NCI-H2029 (cell line): Measurements from ENCODE around the gene WDR70.
"Not testable (repeated sequence)": the region's sequence is repeated elsewhere in the genome, so short reads cannot be mapped to it uniquely, and the experiment has no call there.

Experiments
- DNase-seq: peaks from one replicate; lab custom pipeline; 2025; lab: John Stamatoyannopoulos, UW

WDR70 gene

GRCh38 chr5:37640088-37640487 is 261.0 kb downstream of the WDR70 start:
- no peak for DNase-seq

- DNase-seq, result no peak
Measured at GRCh38 chr5:37641933-37642332, 262.8 kb downstream of the WDR70 start.

DNA sequence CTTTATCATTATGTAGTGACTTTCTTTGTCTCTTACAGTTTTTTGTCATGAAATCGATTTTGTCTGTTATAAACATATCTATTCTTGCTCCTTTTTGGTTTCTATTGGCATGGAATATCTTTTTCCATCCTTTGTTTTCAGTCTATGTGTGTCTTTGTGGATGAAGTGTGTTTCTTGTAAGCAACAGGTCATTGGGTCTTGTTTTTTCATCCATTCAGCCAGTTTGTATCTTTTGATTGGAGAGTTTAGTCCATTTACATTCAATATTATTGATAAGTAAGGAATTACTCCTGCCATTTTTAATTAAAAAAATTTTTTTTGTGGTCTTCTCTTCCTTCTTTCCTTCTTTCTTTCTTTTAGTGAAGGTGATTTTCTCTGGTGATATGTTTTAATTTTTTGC is 266.6 kb downstream of the WDR70 start:
- DNase-seq, result no peak

- DNase-seq, result not testable (repeated sequence)
Measured at GRCh38 chr5:37654566-37654965, 275.4 kb downstream of the WDR70 start.

DNA sequence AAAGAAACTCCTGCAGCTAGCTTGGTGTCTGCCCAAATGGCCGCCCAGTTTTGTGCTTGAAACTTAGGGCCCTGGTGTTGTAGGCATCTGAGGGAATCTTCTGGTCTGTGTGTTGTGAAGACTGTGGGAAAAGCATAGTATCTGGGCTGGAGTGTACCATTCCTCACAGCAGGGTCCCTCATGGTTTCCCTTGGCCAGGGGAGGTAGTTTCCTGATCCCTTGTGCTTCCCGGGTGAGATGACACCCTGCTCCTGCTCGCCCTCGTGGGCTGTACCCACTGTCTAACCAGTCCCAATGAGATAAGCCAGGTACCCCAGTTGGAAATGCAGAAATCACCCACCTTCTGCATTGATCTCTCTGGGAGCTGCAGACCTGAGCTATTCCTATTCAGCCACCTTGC is 277.9 kb downstream of the WDR70 start:
- no peak for DNase-seq

GRCh38 chr5:37658440-37658839 is 279.3 kb downstream of the WDR70 start:
- no peak for DNase-seq

DNA sequence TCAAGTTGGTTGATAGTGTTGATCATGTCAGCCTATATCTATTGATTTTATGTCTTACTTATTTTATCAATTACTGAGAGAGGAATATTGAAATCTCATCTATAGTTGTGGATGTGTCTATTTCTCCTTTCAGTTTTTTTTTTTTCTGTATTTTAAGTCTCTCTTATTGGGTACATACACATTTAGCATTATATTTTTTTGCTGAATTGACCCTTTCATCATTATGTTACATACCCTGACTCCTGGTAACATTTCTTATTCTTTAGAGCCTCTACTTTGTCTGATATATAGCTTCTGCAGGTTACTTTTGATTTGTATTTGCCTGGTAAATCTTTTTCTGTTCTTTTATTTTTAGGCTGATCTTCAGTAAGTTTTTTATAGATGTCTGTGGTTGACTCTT is 281.2 kb downstream of the WDR70 start:
- DNase-seq, result no peak

- no peak for DNase-seq
Measured at GRCh38 chr5:37661227-37661920, 282.3 kb downstream of the WDR70 start.

GRCh38 chr5:37661951-37662350 is 282.8 kb downstream of the WDR70 start:
- DNase-seq, result no peak

DNA sequence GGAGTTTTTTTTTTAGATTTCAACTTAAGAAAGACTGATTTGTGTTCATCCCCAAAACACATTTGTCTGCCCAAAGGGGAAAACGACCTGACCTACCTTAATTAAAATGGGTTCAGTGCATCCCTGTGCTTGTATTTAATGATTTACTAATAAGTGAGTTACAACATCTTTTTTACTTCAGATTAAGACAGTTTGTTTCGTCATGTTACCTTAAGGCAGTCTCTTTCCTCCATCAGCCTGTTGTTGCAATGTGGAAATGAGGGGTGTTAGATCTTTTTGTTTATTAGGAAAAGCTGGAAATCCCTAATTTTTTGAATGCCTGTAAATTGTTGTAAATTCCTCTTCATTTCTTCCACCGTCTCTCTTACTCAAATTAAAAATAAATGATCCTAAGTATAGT is 283.2 kb downstream of the WDR70 start:
- no peak for DNase-seq

- DNase-seq, result no peak
Measured at GRCh38 chr5:37662789-37663485, 283.8 kb downstream of the WDR70 start.

DNA sequence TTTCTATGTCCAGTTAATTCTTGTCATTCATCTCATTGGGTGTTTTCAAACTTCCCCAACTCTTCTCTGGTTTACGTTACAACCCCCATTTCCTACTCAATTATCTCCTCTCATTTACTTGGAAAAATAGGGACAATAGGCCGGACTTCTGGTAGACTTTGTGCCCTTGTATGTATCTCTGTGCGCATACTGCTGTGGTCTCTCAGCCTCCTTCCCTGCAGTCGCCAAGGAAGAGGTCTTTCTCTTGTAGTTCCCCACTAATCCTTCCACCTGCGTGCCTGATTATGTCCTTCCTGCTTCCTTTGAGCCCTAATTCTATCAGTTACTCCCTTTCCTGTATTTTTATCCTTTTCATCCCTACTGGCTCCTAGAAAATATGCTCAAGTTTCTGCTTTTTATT is 284.4 kb downstream of the WDR70 start:
- DNase-seq, result no peak

GRCh38 chr5:37664551-37664950 is 285.4 kb downstream of the WDR70 start:
- no peak for DNase-seq

- DNase-seq, result no peak
Measured at GRCh38 chr5:37665272-37665671, 286.2 kb downstream of the WDR70 start.

DNA sequence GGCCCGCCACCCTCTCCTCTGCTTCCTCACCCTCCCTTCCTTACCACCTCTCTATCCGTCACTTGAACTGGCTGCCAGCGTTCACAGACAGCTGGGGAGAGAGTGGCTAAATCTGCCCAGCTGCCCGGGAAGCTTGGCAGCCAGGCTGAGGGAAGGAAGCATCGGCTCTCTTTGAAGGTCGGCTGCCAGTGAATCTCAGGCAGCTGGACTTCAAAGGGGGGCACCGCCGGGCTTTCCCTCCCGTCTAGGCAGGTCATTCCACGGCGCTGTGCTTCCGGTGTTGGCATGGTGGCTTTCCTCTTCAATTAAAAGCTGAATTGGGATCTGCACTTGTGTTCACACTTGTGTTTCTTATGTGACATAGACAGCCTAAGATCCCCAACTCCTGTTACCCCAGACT is 286.8 kb downstream of the WDR70 start:
- DNase-seq, result peak; percentile 79

DNA sequence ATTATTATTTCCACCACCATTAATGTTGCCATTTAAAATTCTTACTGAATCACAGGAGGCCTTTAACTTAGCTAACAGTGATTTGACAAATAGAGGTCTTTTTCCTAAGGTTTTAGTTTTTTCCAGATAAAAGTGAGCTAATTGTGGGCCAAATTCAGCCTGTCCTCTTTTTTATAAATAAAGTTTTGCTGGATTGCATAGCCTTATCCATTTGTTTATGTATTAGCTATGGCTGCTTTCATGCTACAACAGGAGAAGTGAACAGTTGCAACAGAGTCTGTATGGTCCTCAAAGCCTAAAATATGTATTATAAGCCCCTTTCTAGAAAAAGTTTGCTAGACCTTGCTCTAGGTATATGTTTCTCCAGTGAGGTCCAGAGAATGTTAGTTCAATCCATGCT is 288.3 kb downstream of the WDR70 start:
- no peak for DNase-seq

- DNase-seq, result no peak
Measured at GRCh38 chr5:37667846-37668245, 288.7 kb downstream of the WDR70 start.

DNA sequence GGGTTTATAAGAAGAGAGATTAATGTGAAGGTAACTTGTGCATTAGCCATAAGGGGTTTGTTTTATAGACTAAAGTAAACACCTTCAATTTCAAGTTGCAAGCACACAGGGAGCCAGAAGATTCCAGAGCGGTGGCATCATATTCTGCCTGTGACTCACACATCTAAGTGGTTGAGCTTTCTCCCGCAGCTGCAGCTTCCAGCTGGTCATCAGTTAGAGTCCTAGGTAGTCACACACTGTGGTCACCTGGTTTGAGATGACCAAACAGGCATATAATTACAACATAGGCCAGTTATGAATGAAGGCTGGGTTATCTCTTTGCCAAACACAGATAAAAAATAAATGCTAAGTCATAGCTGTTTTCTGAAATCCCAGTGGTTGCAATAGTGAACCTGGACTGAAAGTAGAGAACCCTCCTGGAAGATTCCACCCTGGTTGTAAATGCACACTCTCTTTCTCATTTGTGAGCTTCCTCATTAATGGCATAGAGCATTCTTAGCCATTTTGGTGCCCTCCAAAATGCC is 289.5 kb downstream of the WDR70 start:
- peak; percentile 89 for DNase-seq

DNA sequence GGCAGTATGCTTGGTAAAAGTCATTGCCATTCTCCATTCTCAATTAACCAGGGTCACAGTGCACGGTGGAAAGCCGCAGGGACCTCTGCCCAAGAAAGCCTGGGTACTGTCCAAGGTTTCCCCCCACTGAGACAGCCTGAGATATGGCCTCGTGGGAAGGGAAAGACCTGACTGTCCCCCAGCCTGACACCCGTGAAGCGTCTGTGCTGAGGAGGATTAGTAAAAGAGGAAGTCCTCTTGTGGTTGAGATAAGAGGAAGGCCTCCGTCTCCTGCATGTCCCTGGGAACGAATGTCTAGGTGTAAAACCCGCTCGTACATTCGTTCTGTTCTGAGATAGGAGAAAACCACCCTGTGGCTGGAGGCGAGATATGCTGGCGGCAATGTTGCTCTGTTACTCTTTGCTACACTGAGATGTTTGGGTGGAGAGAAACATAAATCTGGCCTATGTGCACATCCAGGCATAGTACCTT is 293.0 kb downstream of the WDR70 start:
- DNase-seq, result not testable (repeated sequence)

DNA sequence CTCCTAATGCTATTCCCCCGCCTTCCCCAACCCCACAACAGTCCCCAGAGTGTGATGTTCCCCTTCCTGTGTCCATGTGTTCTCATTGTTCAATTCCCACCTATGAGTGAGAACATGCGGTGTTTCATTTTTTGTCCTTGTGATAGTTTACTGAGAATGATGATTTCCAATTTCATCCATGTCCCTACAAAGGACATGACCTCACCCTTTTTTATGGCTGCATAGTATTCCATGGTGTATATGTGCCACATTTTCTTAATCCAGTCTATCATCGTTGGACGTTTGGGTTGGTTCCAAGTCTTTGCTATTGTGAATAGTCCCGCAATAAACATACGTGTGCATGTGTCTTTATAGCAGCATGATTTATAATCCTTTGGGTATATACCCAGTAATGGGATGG is 295.2 kb downstream of the WDR70 start:
- DNase-seq, result not testable (repeated sequence)

DNA sequence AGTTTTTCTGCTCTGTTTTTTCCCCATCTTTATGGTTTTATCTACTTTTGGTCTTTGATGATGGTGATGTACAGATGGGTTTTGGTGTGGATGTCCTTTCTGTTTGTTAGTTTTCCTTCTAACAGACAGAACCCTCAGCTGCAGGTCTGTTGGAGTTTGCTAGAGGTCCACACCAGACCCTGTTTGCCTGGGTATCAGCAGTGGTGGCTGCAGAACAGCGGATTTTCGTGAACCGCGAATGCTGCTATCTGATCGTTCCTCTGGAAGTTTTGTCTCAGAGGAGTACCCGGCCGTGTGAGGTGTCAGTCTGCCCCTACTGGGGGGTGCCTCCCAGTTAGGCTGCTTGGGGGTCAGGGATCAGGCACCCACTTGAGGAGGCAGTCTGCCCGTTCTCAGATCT is 300.2 kb downstream of the WDR70 start:
- DNase-seq, result not testable (repeated sequence)

GRCh38 chr5:37679903-37680302 is 300.8 kb downstream of the WDR70 start:
- not testable (repeated sequence) for DNase-seq

DNA sequence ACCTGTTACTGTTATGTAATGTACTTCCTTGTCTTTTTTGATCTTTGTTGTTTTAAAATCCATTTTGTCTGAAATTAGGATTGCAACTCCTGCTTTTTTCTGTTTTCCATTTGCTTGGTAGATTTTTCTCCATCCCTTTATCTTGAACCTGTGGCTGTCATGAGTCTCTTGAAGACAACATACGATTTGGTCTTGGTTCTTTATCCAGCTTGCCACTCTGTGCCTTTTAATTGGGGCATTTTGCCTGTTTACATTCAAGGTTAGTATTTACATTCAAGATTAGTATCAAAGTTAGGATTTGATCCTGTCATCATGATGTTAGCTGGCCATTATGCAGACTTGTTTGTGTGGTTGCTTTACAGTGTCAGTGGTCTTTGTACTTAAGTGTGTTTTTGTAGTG is 304.0 kb downstream of the WDR70 start:
- no peak for DNase-seq
